ENCODE results near the gene FBXO42. TPM values are rescaled to one million over a fixed set of nuclear protein-coding genes. Genes with fewer than 3 reads are reported as not detected.
A peak's percentile ranks its signal among the peaks of the same experiment; 100 is the strongest.

FBXO42 gene
- total RNA-seq, 6 experiments from 2014 or later = 7.9 to 14.1 (median 10.2) TPM

- intact Hi-C loops (cut with DNase I) = no loop called here
These were observed 148.7 kb downstream of the FBXO42 start for GRCh38 chr1:16203550-16203949.

GRCh38 chr1:16202281-16203210, 149.7 kb downstream of the FBXO42 start:
- no peaks in the 10 kb centered on the region for H3K36me3 ChIP-seq
- WGBS (ENCODE audit: insufficient coverage, low coverage, low lambda C conversion rate, missing lambda C conversion rate) = 53% methylated on average over 4 of the region's 24 CpGs
- no peak for DNase-seq
- intact Hi-C loops (cut with DNase I) = no loop called here
- H3K4me1 ChIP-seq = peaks cover 0 to 6% (median 2%) of the 10 kb centered on the region in 4 donors
- no peak overlapping the region for H3K4me3 ChIP-seq
- no peak for ATAC-seq
- no peaks in the 10 kb centered on the region for H3K27me3 ChIP-seq
- TF ChIP-seq POLR2A (IDR thresholded peaks at IDR 0.05) (no peak), CTCF (IDR thresholded peaks at IDR 0.05) (no peak)
- no peak overlapping the region for H3K27ac ChIP-seq
- no peaks in the 10 kb centered on the region for H3K9me3 ChIP-seq

More at GRCh38 chr1:16203550-16203949, 148.7 kb downstream of the FBXO42 start:
- WGBS (ENCODE audit: insufficient coverage, low coverage, low lambda C conversion rate, missing lambda C conversion rate) = 60% methylated on average over 3 of the region's 3 CpGs
- ATAC-seq = no peak
- no peaks in the 10 kb centered on the region for H3K36me3 ChIP-seq
- no peak overlapping the region for H3K4me3 ChIP-seq
- DNase-seq = no peak
- H3K4me1 ChIP-seq = peaks cover 0 to 6% (median 2%) of the 10 kb centered on the region in 4 donors
- H3K27me3 ChIP-seq = no peaks in the 10 kb centered on the region
- H3K27ac ChIP-seq = no peak overlapping the region
- no peaks in the 10 kb centered on the region for H3K9me3 ChIP-seq
- TF ChIP-seq CTCF (IDR thresholded peaks at IDR 0.05) (no peak), POLR2A (IDR thresholded peaks at IDR 0.05) (no peak)

GRCh38 chr1:16199700-16200099, 152.6 kb downstream of the FBXO42 start:
- no peaks in the 10 kb centered on the region for H3K27me3 ChIP-seq
- H3K36me3 ChIP-seq = no peaks in the 10 kb centered on the region
- WGBS (ENCODE audit: insufficient coverage, low coverage, low lambda C conversion rate, missing lambda C conversion rate) = 93% methylated on average over 4 of the region's 4 CpGs
- no peak for TF ChIP-seq CTCF (IDR thresholded peaks at IDR 0.05)
- no peak for TF ChIP-seq POLR2A (IDR thresholded peaks at IDR 0.05)
- no peak overlapping the region for H3K27ac ChIP-seq
- H3K9me3 ChIP-seq = no peaks in the 10 kb centered on the region
- intact Hi-C loops (cut with DNase I) = no loop called here
- no peaks in the 10 kb centered on the region for H3K4me1 ChIP-seq
- no peak overlapping the region for H3K4me3 ChIP-seq
- DNase-seq (no peak), ATAC-seq (no peak)

- no peak for DNase-seq
- no peaks in the 10 kb centered on the region for H3K36me3 ChIP-seq
- intact Hi-C loops (cut with DNase I) = no loop called here
These were observed 153.2 kb downstream of the FBXO42 start for GRCh38 chr1:16199157-16199501.

More at GRCh38 chr1:16199157-16199501, 153.2 kb downstream of the FBXO42 start:
- no peaks in the 10 kb centered on the region for H3K27me3 ChIP-seq
- H3K4me3 ChIP-seq = no peak overlapping the region
- no CpG with 5 or more reads among the region's 1 CpG for WGBS (ENCODE audit: insufficient coverage, low coverage, low lambda C conversion rate, missing lambda C conversion rate)
- H3K9me3 ChIP-seq = no peaks in the 10 kb centered on the region
- no peaks in the 10 kb centered on the region for H3K4me1 ChIP-seq
- ATAC-seq = peak in 1 of 4 donors; percentile 8
- no peak for TF ChIP-seq CTCF (IDR thresholded peaks at IDR 0.05)
- no peak for TF ChIP-seq POLR2A (IDR thresholded peaks at IDR 0.05)
- no peak overlapping the region for H3K27ac ChIP-seq

Data from right lobe of liver (tissue), 6 donors.